Hepatocyte (in vitro differentiated cells): ENCODE measurements around the gene USP10. TPM values are rescaled to one million over a fixed set of nuclear protein-coding genes. Genes with fewer than 3 reads are reported as not detected.

Experiments
- DNase-seq: peaks from one replicate; pipeline ENCODE4 v3.0.0-alpha.2; 2016; ENCODE audit warnings: low spot score
- H2AFZ ChIP-seq: fragments of 200-600 bp; sonication (generic); 2 replicates; pipeline ENCODE4 v1.6.0; 2016; ENCODE audit warnings: antibody characterized with exemption, mild to moderate bottlenecking
- H3K27ac ChIP-seq: fragments of 200-600 bp; sonication (generic); 2 replicates; pipeline ENCODE4 v1.5.1; 2016; ENCODE audit warnings: mild to moderate bottlenecking
- H3K27me3 ChIP-seq: fragments of 200-600 bp; sonication (generic); 2 replicates; pipeline ENCODE4 v1.6.1; 2016
- H3K36me3 ChIP-seq: fragments of 200-600 bp; sonication (generic); replicated peaks from 2 replicates; pipeline ENCODE4 v1.5.1; 2016; ENCODE audit warnings: low read depth; ENCODE audit not compliant: insufficient read depth
- H3K4me1 ChIP-seq: fragments of 200-600 bp; sonication (generic); 2 replicates; pipeline ENCODE4 v1.5.1; 2016; ENCODE audit warnings: mild to moderate bottlenecking, moderate library complexity; ENCODE audit not compliant: insufficient read depth
- H3K4me2 ChIP-seq: fragments of 200-600 bp; sonication (generic); 2 replicates; pipeline ENCODE4 v1.6.0; 2016
- H3K4me3 ChIP-seq: fragments of 200-600 bp; sonication (generic); 2 replicates; pipeline ENCODE4 v1.5.1; 2016; ENCODE audit warnings: mild to moderate bottlenecking
- H3K79me2 ChIP-seq: fragments of 200-600 bp; sonication (generic); 2 replicates; pipeline ENCODE4 v1.6.0; 2017; ENCODE audit warnings: mild to moderate bottlenecking
- H3K9me2 ChIP-seq: fragments of 200-600 bp; sonication (generic); replicated peaks from 2 replicates; pipeline ENCODE4 v1.6.0; 2017; ENCODE audit warnings: mild to moderate bottlenecking; ENCODE audit not compliant: insufficient read depth
- H3K9me3 ChIP-seq: fragments of 200-600 bp; sonication (generic); 2 replicates; pipeline ENCODE4 v1.5.1; 2016; ENCODE audit warnings: low read depth, mild to moderate bottlenecking
- H4K20me1 ChIP-seq: fragments of 200-600 bp; sonication (generic); 2 replicates; pipeline ENCODE4 v1.6.0; 2016; ENCODE audit warnings: mild to moderate bottlenecking; ENCODE audit not compliant: insufficient read depth, poor library complexity, severe bottlenecking
- EZH2 ChIP-seq: fragments of 200-600 bp; sonication (generic); IDR thresholded peaks from 2 replicates; pipeline ENCODE4 v1.6.1; 2016; ENCODE audit warnings: antibody characterized with exemption, mild to moderate bottlenecking, borderline replicate concordance
- EZH2phosphoT487 ChIP-seq: fragments of 200-600 bp; sonication (generic); IDR thresholded peaks from one replicate; pipeline ENCODE4 v1.6.1; 2018; ENCODE audit warnings: antibody characterized with exemption, mild to moderate bottlenecking, low read depth, moderate library complexity; ENCODE audit not compliant: unreplicated experiment, severe bottlenecking
- WGBS: methylation state at CpG from one replicate; pipeline ENCODE4 v1.1.6; 2016; ENCODE audit warnings: low lambda C conversion rate; ENCODE audit errors: missing lambda C conversion rate; 5-methylcytosine and 5-hydroxymethylcytosine counted together
- polyA plus RNA-seq: library from polyadenylated mRNA; unstranded; fragments of >200 nt; fragmentation: Nextera tagmentation; extraction: Ambion mirVana; gene quantifications from 2 replicates; pipeline ENCODE4 v1.2.1, GENCODE V29; 2016
- total RNA-seq: library from RNA; depleted of rRNA; stranded (reverse); fragments of >200 nt; gene quantifications from 2 replicates; pipeline ENCODE4 v1.2.3, GENCODE V29; 2014
- TF ChIP-seq, protein P1 (sequence below): fragments of 200-600 bp; sonication (generic); IDR thresholded peaks from 2 replicates; pipeline ENCODE4 v1.5.1; 2016; ENCODE audit warnings: antibody characterized with exemption, mild to moderate bottlenecking; ENCODE audit not compliant: poor library complexity

Gene USP10
- total and polyA plus RNA-seq, 2 experiments from 2014 or later: 53.1 to 62.4 TPM

GRCh38 chr16:84673561-84673960 is 26.2 kb upstream of the USP10 start:
- no peaks in the 10 kb centered on the region for H3K79me2 ChIP-seq
- DNase-seq: no peak
- H3K27ac ChIP-seq: no peak overlapping the region
- no peak overlapping the region for H3K4me3 ChIP-seq
- no peaks in the 10 kb centered on the region for H4K20me1 ChIP-seq
- TF ChIP-seq, protein P1, sequence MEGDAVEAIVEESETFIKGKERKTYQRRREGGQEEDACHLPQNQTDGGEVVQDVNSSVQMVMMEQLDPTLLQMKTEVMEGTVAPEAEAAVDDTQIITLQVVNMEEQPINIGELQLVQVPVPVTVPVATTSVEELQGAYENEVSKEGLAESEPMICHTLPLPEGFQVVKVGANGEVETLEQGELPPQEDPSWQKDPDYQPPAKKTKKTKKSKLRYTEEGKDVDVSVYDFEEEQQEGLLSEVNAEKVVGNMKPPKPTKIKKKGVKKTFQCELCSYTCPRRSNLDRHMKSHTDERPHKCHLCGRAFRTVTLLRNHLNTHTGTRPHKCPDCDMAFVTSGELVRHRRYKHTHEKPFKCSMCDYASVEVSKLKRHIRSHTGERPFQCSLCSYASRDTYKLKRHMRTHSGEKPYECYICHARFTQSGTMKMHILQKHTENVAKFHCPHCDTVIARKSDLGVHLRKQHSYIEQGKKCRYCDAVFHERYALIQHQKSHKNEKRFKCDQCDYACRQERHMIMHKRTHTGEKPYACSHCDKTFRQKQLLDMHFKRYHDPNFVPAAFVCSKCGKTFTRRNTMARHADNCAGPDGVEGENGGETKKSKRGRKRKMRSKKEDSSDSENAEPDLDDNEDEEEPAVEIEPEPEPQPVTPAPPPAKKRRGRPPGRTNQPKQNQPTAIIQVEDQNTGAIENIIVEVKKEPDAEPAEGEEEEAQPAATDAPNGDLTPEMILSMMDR: no peak
- TF ChIP-seq EZH2 (no peak), EZH2phosphoT487 (no peak)
- no peak overlapping the region for H3K4me2 ChIP-seq
- no peaks in the 10 kb centered on the region for H3K27me3 ChIP-seq
- no peaks in the 10 kb centered on the region for H3K9me3 ChIP-seq
- H3K36me3 ChIP-seq: no peaks in the 10 kb centered on the region
- no peak overlapping the region for H2AFZ ChIP-seq
- WGBS: 95% methylated on average over 3 of the region's 3 CpGs
- H3K4me1 ChIP-seq: no peaks in the 10 kb centered on the region
- no peaks in the 10 kb centered on the region for H3K9me2 ChIP-seq

DNA sequence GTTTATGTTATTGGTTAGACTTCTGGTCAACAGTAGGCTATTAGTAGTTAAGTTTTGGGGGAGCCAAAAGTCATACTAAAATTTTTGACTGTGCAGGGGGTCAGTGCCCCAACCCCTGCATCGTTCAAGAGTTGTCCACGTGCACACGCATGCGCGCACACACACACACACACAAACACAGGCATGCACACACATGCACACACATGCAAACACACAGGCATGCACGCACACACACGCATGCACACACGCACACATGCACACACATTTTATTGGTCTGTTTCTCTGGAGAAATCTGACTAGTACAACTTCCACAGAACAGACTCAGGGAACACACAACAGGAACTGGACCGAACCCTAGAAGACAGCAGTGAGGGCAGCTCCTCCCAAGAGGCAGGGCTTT is 24.4 kb upstream of the USP10 start:
- TF ChIP-seq EZH2phosphoT487: no peak
- TF ChIP-seq, protein P1: no peak
- no peak for TF ChIP-seq EZH2
- no peak for DNase-seq
- H3K9me3 ChIP-seq: no peaks in the 10 kb centered on the region
- H3K27me3 ChIP-seq: no peaks in the 10 kb centered on the region
- no peaks in the 10 kb centered on the region for H3K9me2 ChIP-seq
- no peaks in the 10 kb centered on the region for H4K20me1 ChIP-seq
- H3K27ac ChIP-seq: no peak overlapping the region
- no peaks in the 10 kb centered on the region for H3K36me3 ChIP-seq
- H3K79me2 ChIP-seq: no peaks in the 10 kb centered on the region
- no peaks in the 10 kb centered on the region for H3K4me1 ChIP-seq
- 92% methylated on average over 9 of the region's 9 CpGs for WGBS
- H3K4me2 ChIP-seq: no peak overlapping the region
- no peak overlapping the region for H2AFZ ChIP-seq
- H3K4me3 ChIP-seq: no peak overlapping the region

GRCh38 chr16:84675884-84676283 is 23.9 kb upstream of the USP10 start:
- Histone ChIP-seq H2AFZ (no peak overlapping the region), H3K9me2 (no peaks in the 10 kb centered on the region), H3K4me1 (no peaks in the 10 kb centered on the region), H3K4me3 (no peak overlapping the region), H3K27me3 (no peaks in the 10 kb centered on the region), H3K9me3 (no peaks in the 10 kb centered on the region), H3K27ac (no peak overlapping the region), H3K36me3 (no peaks in the 10 kb centered on the region), H3K4me2 (no peak overlapping the region), H3K79me2 (no peaks in the 10 kb centered on the region), H4K20me1 (no peaks in the 10 kb centered on the region)
- TF ChIP-seq, protein P1: no peak
- TF ChIP-seq EZH2phosphoT487 (no peak), EZH2 (no peak)
- no peak for DNase-seq
- 96% methylated on average over 2 of the region's 2 CpGs for WGBS
